Right lobe of liver (tissue), 6 donors: ENCODE results near the gene MSL2. TPM values are rescaled to one million over a fixed set of nuclear protein-coding genes. Genes with fewer than 3 reads are reported as not detected.
A peak's percentile ranks its signal among the peaks of the same experiment; 100 is the strongest.
"Not testable (repeated sequence)": the region's sequence is repeated elsewhere in the genome, so short reads cannot be mapped to it uniquely, and the experiment has no call there.

ENCODE experiments used
- ATAC-seq, 4 donors: fragments of 200-7000 bp; cut with Tn5 transposase; one replicate each; pipeline ENCODE4 v1.9.1; 2020; ENCODE audit warnings: mild to moderate bottlenecking in 4 of 4, moderate library complexity in 4 of 4
- DNase-seq, 3 donors: peaks; one replicate each; pipeline ENCODE4 v3.0.0-alpha.2; 2020
- H3K27ac ChIP-seq, 3 donors: fragments of 200-600 bp; one replicate each; pipeline ENCODE4 v1.8.0; 2022
- H3K27me3 ChIP-seq, 2 donors: fragments of 200-600 bp; one replicate each; pipeline ENCODE4 v1.8.0; 2022
- H3K36me3 ChIP-seq, 4 donors: fragments of 200-600 bp; sonication (generic) in 1 of 4; one replicate each; pipeline versions ENCODE4 v1.5.1 to v1.8.0; 2017 to 2022; ENCODE audit warnings: control low read depth in 1 of 4
- H3K4me1 ChIP-seq, 4 donors: fragments of 200-600 bp; sonication (generic) in 1 of 4; one replicate each; pipeline versions ENCODE4 v1.5.1 to v1.8.0; 2017 to 2022; ENCODE audit warnings: control low read depth in 1 of 4
- H3K4me3 ChIP-seq, 3 donors: fragments of 200-600 bp; one replicate each; pipeline ENCODE4 v1.8.0; 2022
- H3K9me3 ChIP-seq, 4 donors: fragments of 200-600 bp; sonication (generic) in 1 of 4; one replicate each; pipeline versions ENCODE4 v1.5.1 to v1.8.0; 2017 to 2022; ENCODE audit warnings: control low read depth in 1 of 4
- POLR2A ChIP-seq: fragments of 450-650 bp; IDR thresholded peaks from one replicate; pipeline ENCODE4 v1.6.1; 2017; ENCODE audit warnings: antibody characterized with exemption, mild to moderate bottlenecking
- WGBS: methylation state at CpG from one replicate; pipeline ENCODE4 v1.1.6; 2018; ENCODE audit warnings: low coverage, low lambda C conversion rate; ENCODE audit not compliant: insufficient coverage; ENCODE audit errors: missing lambda C conversion rate; 5-methylcytosine and 5-hydroxymethylcytosine counted together
- intact Hi-C, 2 donors: fragments of 100-400 bp; cut with DNase I; formaldehyde crosslinking; loops; one replicate each; pipeline versions ENCODE4 v1.11.2 to v1.14.1; 2022
- total RNA-seq, 6 experiments: library from RNA; depleted of rRNA in 2 of 6; stranded (reverse); fragments of >200 nt in 2 of 6; fragmentation: NEBNext Ultra II Directional in 3 of 6; extraction: Animal tissue kit (Norgen Biotek cat#: 25700) in 3 of 6; gene quantifications; one replicate each; pipeline versions ENCODE4 v1.1.0 to v1.2.4, GENCODE V29; 2016 to 2023
- TF ChIP-seq, protein P1 (sequence below), 4 donors: fragments of 200-600 bp in 3 of 4; fragments of 450-650 bp in 1 of 4; IDR thresholded peaks; one replicate each; pipeline versions ENCODE4 v1.5.1 to v1.8.0; 2016 to 2022; ENCODE audit warnings: antibody characterized with exemption in 4 of 4, mild to moderate bottlenecking in 2 of 4
- donor health status: DM: no; HTN: yes; CAD: no.
- donor health status: DM: no; HTN: no; CAD: no.
- donor health status: DM: no; HTN: no; CAD: no.
- donor health status: DM: no; HTN: yes; CAD: no.
- donor health status: DM: no; HTN: yes; CAD: no.

Gene MSL2
- total RNA-seq, 6 experiments from 2014 or later, result 9.1 to 18.4 (median 13.1) TPM

DNA sequence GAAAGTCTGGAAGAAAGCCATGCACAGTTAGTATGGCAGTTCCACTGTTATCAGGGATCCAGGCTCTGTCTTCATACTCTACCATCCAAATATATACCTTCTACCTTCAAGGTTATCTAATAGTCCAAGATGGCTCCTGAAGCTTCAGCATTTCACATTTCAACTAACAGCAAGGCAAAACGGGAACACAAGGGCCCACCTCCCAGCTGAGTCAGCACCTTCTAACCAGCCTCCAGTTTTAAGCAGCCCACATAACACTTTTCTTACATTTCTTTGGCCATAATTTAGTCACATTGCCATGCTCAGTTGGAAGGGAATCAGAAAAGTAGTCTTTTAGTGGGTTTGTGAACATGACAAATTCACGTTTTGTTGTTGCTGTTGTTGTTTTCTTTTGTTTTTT, 15.4 kb upstream of the MSL2 start:
- ATAC-seq (no peak), DNase-seq (no peak)
- no peaks in the 10 kb centered on the region for H3K36me3 ChIP-seq
- no peaks in the 10 kb centered on the region for H3K27me3 ChIP-seq
- H3K27ac ChIP-seq, result no peak overlapping the region
- H3K9me3 ChIP-seq, result no peaks in the 10 kb centered on the region
- no peak overlapping the region for H3K4me3 ChIP-seq
- H3K4me1 ChIP-seq, result peaks cover 0 to 7% (median 0%) of the 10 kb centered on the region in 4 donors
- TF ChIP-seq, protein P1, sequence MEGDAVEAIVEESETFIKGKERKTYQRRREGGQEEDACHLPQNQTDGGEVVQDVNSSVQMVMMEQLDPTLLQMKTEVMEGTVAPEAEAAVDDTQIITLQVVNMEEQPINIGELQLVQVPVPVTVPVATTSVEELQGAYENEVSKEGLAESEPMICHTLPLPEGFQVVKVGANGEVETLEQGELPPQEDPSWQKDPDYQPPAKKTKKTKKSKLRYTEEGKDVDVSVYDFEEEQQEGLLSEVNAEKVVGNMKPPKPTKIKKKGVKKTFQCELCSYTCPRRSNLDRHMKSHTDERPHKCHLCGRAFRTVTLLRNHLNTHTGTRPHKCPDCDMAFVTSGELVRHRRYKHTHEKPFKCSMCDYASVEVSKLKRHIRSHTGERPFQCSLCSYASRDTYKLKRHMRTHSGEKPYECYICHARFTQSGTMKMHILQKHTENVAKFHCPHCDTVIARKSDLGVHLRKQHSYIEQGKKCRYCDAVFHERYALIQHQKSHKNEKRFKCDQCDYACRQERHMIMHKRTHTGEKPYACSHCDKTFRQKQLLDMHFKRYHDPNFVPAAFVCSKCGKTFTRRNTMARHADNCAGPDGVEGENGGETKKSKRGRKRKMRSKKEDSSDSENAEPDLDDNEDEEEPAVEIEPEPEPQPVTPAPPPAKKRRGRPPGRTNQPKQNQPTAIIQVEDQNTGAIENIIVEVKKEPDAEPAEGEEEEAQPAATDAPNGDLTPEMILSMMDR (IDR thresholded peaks at IDR 0.05), result no peak
- TF ChIP-seq POLR2A, result no peak
- intact Hi-C loops, result no loop called here
- 75% methylated on average over 2 of the region's 2 CpGs for WGBS

DNA sequence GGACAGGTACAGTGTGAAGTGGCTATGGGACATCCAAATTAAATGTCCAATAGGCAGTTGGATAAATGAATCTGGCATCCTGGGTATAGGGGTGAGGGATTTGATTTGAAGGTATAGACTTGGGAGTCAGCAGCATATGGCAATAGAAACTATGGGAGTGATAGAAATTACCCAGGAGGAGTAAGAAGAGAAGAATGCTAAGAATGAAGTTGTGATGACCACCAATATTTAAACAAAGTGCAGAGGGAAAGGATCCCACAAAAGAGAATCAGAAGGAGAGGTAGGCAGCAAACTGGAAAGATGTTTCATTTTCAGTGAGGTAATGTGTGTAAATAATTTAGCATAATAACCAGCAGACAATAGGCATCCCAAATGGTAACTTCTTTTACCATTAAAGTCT, 13.8 kb upstream of the MSL2 start:
- Histone ChIP-seq H3K27ac (no peak overlapping the region), H3K9me3 (no peaks in the 10 kb centered on the region), H3K36me3 (no peaks in the 10 kb centered on the region), H3K27me3 (no peaks in the 10 kb centered on the region), H3K4me3 (no peak overlapping the region), H3K4me1 (peaks cover 0 to 7% (median 0%) of the 10 kb centered on the region in 4 donors)
- intact Hi-C loops, result no loop called here
- DNase-seq (no peak), ATAC-seq (no peak)
- TF ChIP-seq, protein P1 (IDR thresholded peaks at IDR 0.05), result no peak
- TF ChIP-seq POLR2A, result no peak

DNA sequence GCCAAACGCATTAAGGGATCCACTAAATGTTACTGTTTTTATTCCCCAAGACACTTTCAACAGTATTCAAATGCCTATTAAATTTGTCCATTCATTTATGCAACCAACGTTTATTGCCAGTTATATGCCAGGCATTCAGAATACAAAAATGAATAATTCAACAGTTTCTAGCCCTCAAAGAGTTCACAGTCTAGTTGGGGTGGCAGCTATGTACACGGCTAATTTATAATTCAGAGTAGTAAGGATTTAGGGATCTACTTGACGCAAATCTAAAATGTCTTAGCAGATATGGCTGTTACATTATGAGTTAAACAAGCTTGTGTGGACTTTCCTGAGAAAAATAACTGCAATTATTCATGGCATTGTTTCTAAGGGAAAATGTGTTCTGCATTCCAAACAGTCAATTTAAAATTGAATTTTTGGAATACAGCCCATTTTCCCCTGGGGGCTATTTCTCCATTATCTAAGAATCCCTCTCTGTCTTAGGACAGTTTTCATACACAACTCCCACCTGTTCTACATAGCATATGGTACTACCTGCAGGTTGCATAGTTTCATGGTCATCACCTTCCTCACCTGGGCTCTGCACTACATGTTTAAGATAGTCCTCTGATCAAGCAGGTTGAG, 11.5 kb upstream of the MSL2 start:
- Histone ChIP-seq H3K4me1 (no peaks in the 10 kb centered on the region), H3K4me3 (no peak overlapping the region), H3K36me3 (no peaks in the 10 kb centered on the region), H3K9me3 (no peaks in the 10 kb centered on the region), H3K27ac (no peak overlapping the region), H3K27me3 (no peaks in the 10 kb centered on the region)
- TF ChIP-seq POLR2A, result no peak
- TF ChIP-seq, protein P1 (IDR thresholded peaks at IDR 0.05), result no peak
- ATAC-seq (no peak), DNase-seq (no peak)
- intact Hi-C loops, result no loop called here
- 78% methylated on average over 4 of the region's 4 CpGs for WGBS

DNA sequence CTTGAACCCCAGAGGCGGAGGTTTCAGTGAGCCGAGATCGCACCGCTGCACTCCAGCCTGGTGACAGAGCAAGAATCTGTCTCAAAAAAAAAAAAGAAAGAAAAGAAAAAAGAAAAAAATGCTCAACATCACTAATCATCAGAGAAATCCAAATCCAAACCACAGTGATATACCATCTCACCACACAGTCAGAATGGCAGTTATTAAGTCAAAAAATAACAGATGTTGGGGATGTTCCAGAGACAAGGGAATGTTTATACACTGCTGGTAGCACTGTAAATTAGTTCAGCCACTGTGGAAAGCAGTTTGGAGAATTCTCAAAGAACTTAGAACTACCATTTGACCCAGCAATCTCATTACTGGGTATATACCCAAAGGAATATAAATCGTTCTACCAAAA, 3.1 kb upstream of the MSL2 start:
- H3K9me3 ChIP-seq, H3K27ac ChIP-seq, DNase-seq, H3K4me3 ChIP-seq, ATAC-seq, H3K36me3 ChIP-seq, H3K27me3 ChIP-seq: not testable (repeated sequence)
- H3K4me1 ChIP-seq, result peaks cover 0 to 11% (median 5%) of the 10 kb centered on the region in 4 donors
- WGBS, result 88% methylated on average over 5 of the region's 5 CpGs
- intact Hi-C loops, result loop anchor here in 1 of 2 donors (10.0 kb wide), 1 partner anchor 46 kb away; no protein-coding TSS in a partner anchor

DNA sequence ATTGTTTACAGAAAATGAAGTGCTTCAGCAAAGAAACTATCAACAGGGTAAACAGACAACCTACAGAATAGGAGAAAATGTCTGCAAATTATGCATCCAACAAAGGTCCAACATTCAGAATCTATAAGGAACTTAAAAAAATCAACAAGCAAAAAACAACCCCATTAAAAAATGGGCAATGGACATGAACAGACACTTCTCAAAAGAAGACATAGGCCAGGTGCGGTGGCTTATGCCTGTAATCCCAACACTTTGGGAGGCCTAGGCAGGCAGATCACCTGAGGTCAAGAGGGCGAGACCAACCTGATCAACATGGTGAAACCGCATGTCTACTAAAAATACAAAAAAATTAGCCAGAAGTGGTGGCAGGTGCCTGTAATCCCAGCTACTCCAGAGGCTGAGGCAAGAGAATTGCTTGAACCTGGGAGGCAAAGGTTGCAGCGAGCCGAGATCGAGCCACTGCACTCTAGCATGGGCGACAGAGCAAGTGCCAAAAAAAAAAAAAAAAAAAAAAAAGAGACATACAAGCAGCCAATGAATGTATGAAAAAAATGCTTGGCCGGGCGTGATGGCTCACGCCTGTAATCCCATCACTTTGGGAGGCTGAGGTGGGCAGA, 2.4 kb upstream of the MSL2 start:
- Histone ChIP-seq H3K4me1 (peaks cover 0 to 11% (median 5%) of the 10 kb centered on the region in 4 donors), H3K27ac (peak overlapping the region in 1 of 3 donors; percentile 99)
- H3K4me3 ChIP-seq, H3K9me3 ChIP-seq, ATAC-seq, H3K27me3 ChIP-seq, H3K36me3 ChIP-seq: not testable (repeated sequence)
- intact Hi-C loops, result loop anchor here in 1 of 2 donors (10.0 kb wide), 1 partner anchor 46 kb away; no protein-coding TSS in a partner anchor
- 79% methylated on average over 3 of the region's 10 CpGs for WGBS
- DNase-seq, result peak in 1 of 3 donors; percentile 64
